Duodenal mucosa (tissue), 2 donors: ENCODE measurements around the gene ELOVL5.

Experiments used
- H3K27ac ChIP-seq: one replicate; pipeline ENCODE4 v1.7.0; 2013; ENCODE audit warnings: low read depth, low read length
- H3K27me3 ChIP-seq, 2 donors: one replicate each; pipeline ENCODE4 v1.7.0; 2013; ENCODE audit warnings: low read length in 2 of 2, control low read depth in 1 of 2; ENCODE audit not compliant: insufficient read depth in 2 of 2, control insufficient read depth in 1 of 2
- H3K36me3 ChIP-seq, 2 donors: one replicate each; pipeline ENCODE4 v1.7.0; 2013; ENCODE audit warnings: low read length in 2 of 2, control low read depth in 1 of 2; ENCODE audit not compliant: insufficient read depth in 2 of 2, control insufficient read depth in 1 of 2
- H3K4me1 ChIP-seq, 2 donors: one replicate each; pipeline ENCODE4 v1.7.0; 2013; ENCODE audit warnings: low read length in 2 of 2, control low read depth in 1 of 2; ENCODE audit not compliant: insufficient read depth in 2 of 2, control insufficient read depth in 1 of 2
- H3K4me3 ChIP-seq, 2 donors: one replicate each; pipeline ENCODE4 v1.7.0; 2013; ENCODE audit warnings: low read length in 2 of 2, low read depth in 1 of 2
- H3K9ac ChIP-seq, 2 donors: one replicate each; pipeline ENCODE4 v1.7.0; 2013; ENCODE audit warnings: low read length in 2 of 2, low read depth in 1 of 2
- H3K9me3 ChIP-seq, 2 donors: one replicate each; pipeline ENCODE4 v1.7.0; 2013; ENCODE audit warnings: low read length in 2 of 2, control low read depth in 1 of 2; ENCODE audit not compliant: control insufficient read depth in 1 of 2

The ELOVL5 gene

DNA sequence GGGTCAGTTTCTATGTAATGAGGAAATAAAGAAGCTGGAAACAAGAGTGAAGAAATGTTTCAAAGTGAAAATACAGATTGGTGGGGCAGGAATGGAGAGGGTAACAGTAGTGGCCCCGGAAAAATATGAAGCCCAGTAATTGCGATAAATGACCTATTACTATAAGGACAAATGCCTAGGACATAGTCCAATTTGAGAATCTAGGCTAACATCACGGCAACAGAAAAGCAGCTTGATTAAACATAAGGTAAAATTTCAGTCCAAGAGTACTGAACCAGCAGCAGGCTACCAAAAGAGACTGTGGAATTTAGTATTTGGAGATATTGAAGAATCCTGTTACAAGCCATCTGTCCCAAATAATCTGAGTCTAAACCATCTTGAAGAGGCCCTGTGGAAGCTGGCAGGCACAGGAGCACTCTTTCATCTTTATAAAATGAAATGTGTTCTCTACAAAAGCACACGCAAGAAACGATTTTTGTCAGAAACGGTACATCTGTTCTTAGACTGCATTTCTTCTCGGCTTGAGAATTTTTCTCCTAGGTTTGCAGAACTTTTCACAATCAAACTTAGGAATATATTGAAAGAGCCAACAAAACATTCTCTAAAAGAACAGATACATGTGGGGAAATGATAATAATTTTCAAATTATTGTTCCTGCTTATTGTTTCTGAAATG is 49.3 kb downstream of the ELOVL5 start:
- Histone ChIP-seq H3K9me3 (no peaks in the 10 kb centered on the region), H3K27ac (no peak overlapping the region), H3K4me3 (no peak overlapping the region), H3K4me1 (peaks cover 25 to 31% of the 10 kb centered on the region in 2 donors), H3K27me3 (no peaks in the 10 kb centered on the region), H3K9ac (no peak overlapping the region), H3K36me3 (no peaks in the 10 kb centered on the region)

DNA sequence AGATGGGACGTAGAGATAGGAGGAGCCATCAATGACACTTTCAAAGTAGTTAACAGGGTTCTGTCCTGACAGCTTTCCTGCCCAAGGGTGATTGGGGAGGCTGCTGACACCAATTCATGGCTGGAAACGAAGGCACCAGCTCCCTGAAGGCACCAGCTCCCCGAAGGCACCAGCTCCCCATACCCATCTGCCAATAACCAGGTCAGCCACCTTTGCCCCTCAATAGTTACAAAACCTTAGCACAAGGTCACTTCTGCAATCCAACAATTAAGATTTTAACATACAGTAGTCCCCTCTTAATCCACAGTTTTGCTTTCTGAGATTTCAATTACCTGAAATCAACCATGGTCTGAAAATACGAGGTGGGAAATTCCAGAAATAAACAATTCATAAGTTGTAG is 51.7 kb downstream of the ELOVL5 start:
- Histone ChIP-seq H3K27ac (no peak overlapping the region), H3K9ac (no peak overlapping the region), H3K4me3 (no peak overlapping the region)

DNA sequence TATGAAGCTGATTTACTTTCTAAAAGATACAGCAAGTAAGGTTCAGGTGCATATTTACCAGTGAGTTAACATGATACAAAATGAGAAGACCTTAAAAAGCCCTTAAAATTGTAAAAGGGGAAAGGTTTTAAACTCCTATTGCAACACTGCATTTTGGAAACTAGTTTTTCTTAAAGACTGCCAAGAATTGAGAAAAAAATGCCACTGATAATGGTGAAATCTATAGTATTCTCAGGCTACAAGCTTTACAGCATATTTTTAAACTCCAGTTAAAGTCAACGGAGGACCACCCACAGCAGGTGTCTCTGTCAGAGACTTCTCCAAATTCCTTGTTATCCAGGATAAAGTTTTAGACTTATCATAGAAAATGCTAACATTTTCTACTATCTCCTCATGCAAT is 53.6 kb downstream of the ELOVL5 start:
- peaks cover 0 to 7% of the 10 kb centered on the region in 2 donors for H3K36me3 ChIP-seq
- H3K27ac ChIP-seq, result no peak overlapping the region
- no peaks in the 10 kb centered on the region for H3K9me3 ChIP-seq

More for the DNA sequence above, 51.7 kb downstream of the ELOVL5 start:
- Histone ChIP-seq H3K4me1 (peaks cover 19 to 20% of the 10 kb centered on the region in 2 donors), H3K27me3 (no peaks in the 10 kb centered on the region), H3K36me3 (peaks cover 0 to 5% of the 10 kb centered on the region in 2 donors), H3K9me3 (no peaks in the 10 kb centered on the region)

DNA sequence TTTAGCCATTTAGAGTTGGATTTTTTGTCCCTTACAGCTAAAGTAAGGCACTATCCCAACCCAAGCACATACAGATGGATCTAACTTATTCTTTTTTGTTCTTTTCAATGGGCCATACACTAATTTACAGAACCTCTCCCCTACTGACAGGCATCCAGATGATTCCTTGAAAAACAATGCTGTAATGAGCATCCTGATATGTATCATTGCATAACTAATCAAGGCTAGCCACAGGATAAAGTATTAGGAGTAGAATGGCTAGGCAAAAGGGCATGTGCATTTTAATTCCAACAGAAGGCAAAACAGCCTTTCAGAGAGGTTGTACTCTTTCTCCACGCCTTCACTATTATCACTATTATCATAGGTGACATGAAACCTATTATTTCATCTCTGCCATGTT is 54.1 kb downstream of the ELOVL5 start:
- Histone ChIP-seq H3K9ac (no peak overlapping the region), H3K27me3 (no peaks in the 10 kb centered on the region), H3K9me3 (no peaks in the 10 kb centered on the region), H3K4me3 (no peak overlapping the region), H3K27ac (no peak overlapping the region), H3K4me1 (peaks cover 4 to 8% of the 10 kb centered on the region in 2 donors), H3K36me3 (peaks cover 0 to 7% of the 10 kb centered on the region in 2 donors)

More for the DNA sequence above, 53.6 kb downstream of the ELOVL5 start:
- Histone ChIP-seq H3K9ac (no peak overlapping the region), H3K27me3 (no peaks in the 10 kb centered on the region), H3K4me1 (peaks cover 4 to 8% of the 10 kb centered on the region in 2 donors), H3K4me3 (no peak overlapping the region)

DNA sequence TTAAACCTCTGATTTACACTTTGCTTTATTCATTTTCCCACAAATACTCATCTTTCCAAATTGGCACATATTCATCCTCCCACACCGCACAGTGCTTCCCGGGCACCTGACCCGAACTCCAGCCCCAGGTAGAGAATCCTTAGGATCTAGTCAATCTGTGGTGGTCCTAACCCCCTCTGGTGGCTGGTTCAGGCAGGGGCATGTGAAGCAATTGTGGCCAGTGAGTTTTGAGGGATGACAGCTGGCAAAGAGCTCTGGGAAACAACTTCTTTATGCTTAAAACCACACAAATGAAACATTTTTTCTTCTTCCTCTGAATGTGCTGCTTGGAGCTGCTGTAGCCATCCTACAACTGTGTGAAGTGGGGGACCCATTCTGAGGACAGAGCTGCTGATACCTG is 54.7 kb downstream of the ELOVL5 start:
- no peaks in the 10 kb centered on the region for H3K27me3 ChIP-seq
- no peaks in the 10 kb centered on the region for H3K9me3 ChIP-seq
- H3K27ac ChIP-seq, result no peak overlapping the region
- H3K4me3 ChIP-seq, result no peak overlapping the region
- H3K36me3 ChIP-seq, result peaks cover 0 to 7% of the 10 kb centered on the region in 2 donors
- H3K4me1 ChIP-seq, result peaks cover 0 to 8% of the 10 kb centered on the region in 2 donors
- H3K9ac ChIP-seq, result no peak overlapping the region

DNA sequence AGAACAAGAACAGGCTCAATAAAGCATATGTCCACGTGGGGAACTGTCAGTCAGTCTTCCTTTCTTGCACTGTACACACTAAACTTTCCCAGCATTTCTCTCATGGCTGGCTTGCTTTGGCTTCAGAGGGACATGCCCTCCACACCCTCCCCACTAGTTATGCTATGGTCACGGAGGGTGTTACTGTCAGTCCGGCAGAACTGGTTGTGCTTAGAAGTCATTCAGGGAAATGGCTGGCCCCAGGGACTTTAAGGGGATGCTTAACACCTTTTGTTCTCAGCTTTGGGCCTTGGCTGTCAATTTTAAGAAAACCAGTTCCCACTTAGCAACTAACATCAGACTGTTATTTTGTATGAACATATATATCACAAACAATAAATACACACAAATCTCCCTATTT is 55.1 kb downstream of the ELOVL5 start:
- Histone ChIP-seq H3K27me3 (no peaks in the 10 kb centered on the region), H3K9ac (no peak overlapping the region), H3K9me3 (no peaks in the 10 kb centered on the region), H3K27ac (no peak overlapping the region), H3K36me3 (peaks cover 0 to 7% of the 10 kb centered on the region in 2 donors), H3K4me1 (peaks cover 0 to 8% of the 10 kb centered on the region in 2 donors), H3K4me3 (no peak overlapping the region)

DNA sequence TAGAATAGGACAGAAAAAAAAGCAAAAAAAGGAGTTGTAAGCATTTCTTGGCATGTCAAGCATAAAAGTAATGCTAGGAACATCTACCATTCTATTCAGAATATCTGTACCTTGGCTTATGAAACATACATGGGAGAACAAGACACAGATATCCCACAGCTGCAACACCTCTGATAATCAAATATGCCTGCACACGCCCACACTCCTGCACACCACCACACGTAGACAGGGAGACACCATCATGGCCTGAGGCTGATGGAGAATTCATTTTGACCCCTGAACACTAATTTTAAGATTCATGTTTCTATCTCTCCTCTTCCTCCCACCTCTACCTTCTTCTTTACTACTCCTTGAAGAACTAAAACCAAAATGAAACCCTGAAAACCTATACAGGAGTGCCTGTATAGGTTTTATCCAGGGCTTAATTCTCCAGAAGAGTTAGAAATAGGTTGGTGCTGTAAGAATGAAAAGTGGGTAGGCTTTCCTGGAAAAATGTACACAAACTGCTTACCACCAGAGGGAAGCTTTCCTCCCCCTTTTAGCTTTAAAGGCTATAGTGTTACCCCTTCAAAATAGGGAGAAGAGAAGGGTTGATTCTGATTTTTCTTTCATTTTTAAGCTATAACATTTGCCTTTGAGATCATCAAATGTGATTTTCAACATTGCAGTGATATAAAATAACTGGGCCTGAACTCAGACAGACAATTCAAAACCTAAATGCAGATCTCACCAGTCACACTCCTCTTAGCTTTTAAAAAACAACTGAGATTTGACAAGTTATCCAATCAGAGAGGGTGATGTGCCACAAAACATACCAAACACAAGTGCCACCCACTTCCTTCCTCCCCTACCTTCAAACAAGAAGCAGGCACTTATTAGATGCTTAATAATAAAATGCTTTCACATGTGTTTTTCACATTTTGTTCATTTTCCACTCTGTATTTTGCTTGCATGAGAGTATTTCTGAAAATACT is 57.9 kb downstream of the ELOVL5 start:
- H3K4me3 ChIP-seq, result no peak overlapping the region
- no peak overlapping the region for H3K9ac ChIP-seq
- H3K36me3 ChIP-seq, result peaks cover 0 to 14% of the 10 kb centered on the region in 2 donors
- H3K4me1 ChIP-seq, result no peaks in the 10 kb centered on the region
- H3K27me3 ChIP-seq, result no peaks in the 10 kb centered on the region
- H3K9me3 ChIP-seq, result no peaks in the 10 kb centered on the region
- H3K27ac ChIP-seq, result no peak overlapping the region

DNA sequence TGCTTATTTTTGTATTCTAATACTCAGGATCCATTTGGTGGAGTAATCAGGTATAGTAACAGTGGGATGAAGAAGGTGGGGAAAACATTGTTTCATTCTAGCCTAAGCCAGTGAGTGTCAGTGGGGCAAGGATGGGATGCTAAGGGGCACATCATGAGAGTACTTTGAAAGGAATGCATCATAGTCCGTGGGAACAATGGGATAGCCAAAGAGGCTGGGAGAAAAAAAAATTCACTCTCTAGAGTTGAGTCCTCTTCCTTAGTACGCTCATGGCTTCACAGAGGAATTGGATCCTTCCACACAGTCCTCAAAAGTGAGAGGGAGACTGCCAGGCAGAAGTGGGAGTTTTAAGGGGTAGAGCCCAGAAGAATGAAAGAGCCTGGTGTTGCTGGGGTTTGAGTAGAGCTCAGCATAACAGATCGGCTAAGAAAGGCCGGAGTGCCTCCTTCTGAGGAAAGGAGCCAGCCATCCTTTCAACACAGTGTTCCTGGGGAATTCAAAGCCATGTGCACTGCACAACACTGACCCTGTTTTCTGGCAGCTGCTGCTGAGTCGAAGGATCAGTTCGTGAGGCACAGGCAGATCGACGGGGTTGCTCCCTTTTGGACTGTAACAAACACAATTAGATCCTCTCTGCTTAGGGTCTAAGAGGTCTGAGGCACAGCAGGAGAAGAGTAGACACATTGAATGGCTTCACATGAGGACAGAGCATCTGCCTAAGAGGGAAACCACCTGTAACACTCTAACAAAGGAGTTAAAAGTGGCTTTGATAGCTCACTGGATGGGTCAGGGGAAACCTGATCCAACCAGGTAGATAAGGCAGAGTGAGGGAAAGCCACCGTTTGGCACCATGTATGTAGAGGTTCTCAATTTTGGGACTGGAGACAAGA is 61.2 kb downstream of the ELOVL5 start:
- peaks cover 0 to 9% of the 10 kb centered on the region in 2 donors for H3K36me3 ChIP-seq
- H3K9ac ChIP-seq, result no peak overlapping the region
- no peaks in the 10 kb centered on the region for H3K27me3 ChIP-seq
- H3K27ac ChIP-seq, result no peak overlapping the region
- no peak overlapping the region for H3K4me3 ChIP-seq
- H3K4me1 ChIP-seq, result no peaks in the 10 kb centered on the region
- no peaks in the 10 kb centered on the region for H3K9me3 ChIP-seq

DNA sequence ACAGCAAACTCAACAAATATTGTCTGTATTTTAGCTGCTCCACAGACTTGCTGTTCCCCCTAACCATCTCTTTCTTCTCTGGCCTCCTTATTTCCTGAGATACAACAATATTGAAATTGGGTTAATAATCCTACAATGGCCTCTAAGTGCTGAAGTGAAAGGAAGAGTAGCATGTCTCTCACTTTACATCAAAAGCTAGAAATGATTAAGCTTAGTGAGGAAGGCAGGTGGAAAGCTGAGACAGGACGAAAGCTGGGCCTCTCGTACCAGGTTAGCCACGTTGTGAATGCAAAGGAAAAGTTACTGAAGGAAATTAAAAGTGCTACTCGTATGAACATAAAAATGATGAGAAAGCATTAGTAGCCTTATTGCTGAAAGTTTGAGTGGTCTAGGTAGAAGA is 63.8 kb downstream of the ELOVL5 start:
- H3K27ac ChIP-seq, result no peak overlapping the region
- peaks cover 0 to 7% of the 10 kb centered on the region in 2 donors for H3K36me3 ChIP-seq
- H3K4me3 ChIP-seq, result no peak overlapping the region
- no peaks in the 10 kb centered on the region for H3K27me3 ChIP-seq
- no peak overlapping the region for H3K9ac ChIP-seq
- peaks cover 8 to 10% of the 10 kb centered on the region in 2 donors for H3K4me1 ChIP-seq
- no peaks in the 10 kb centered on the region for H3K9me3 ChIP-seq
